Hepatocyte (in vitro differentiated cells): Measurements from ENCODE around the gene SCRN2. TPM values are rescaled to one million over a fixed set of nuclear protein-coding genes. Genes with fewer than 3 reads are reported as not detected.

Source experiments
- DNase-seq: peaks from one replicate; pipeline ENCODE4 v3.0.0-alpha.2; 2016; ENCODE audit warnings: low spot score
- H2AFZ ChIP-seq: fragments of 200-600 bp; sonication (generic); 2 replicates; pipeline ENCODE4 v1.6.0; 2016; ENCODE audit warnings: antibody characterized with exemption, mild to moderate bottlenecking
- H3K27ac ChIP-seq: fragments of 200-600 bp; sonication (generic); 2 replicates; pipeline ENCODE4 v1.5.1; 2016; ENCODE audit warnings: mild to moderate bottlenecking
- H3K27me3 ChIP-seq: fragments of 200-600 bp; sonication (generic); 2 replicates; pipeline ENCODE4 v1.6.1; 2016
- H3K36me3 ChIP-seq: fragments of 200-600 bp; sonication (generic); replicated peaks from 2 replicates; pipeline ENCODE4 v1.5.1; 2016; ENCODE audit warnings: low read depth; ENCODE audit not compliant: insufficient read depth
- H3K4me1 ChIP-seq: fragments of 200-600 bp; sonication (generic); 2 replicates; pipeline ENCODE4 v1.5.1; 2016; ENCODE audit warnings: mild to moderate bottlenecking, moderate library complexity; ENCODE audit not compliant: insufficient read depth
- H3K4me2 ChIP-seq: fragments of 200-600 bp; sonication (generic); 2 replicates; pipeline ENCODE4 v1.6.0; 2016
- H3K4me3 ChIP-seq: fragments of 200-600 bp; sonication (generic); 2 replicates; pipeline ENCODE4 v1.5.1; 2016; ENCODE audit warnings: mild to moderate bottlenecking
- H3K79me2 ChIP-seq: fragments of 200-600 bp; sonication (generic); 2 replicates; pipeline ENCODE4 v1.6.0; 2017; ENCODE audit warnings: mild to moderate bottlenecking
- H3K9me2 ChIP-seq: fragments of 200-600 bp; sonication (generic); replicated peaks from 2 replicates; pipeline ENCODE4 v1.6.0; 2017; ENCODE audit warnings: mild to moderate bottlenecking; ENCODE audit not compliant: insufficient read depth
- H3K9me3 ChIP-seq: fragments of 200-600 bp; sonication (generic); 2 replicates; pipeline ENCODE4 v1.5.1; 2016; ENCODE audit warnings: low read depth, mild to moderate bottlenecking
- H4K20me1 ChIP-seq: fragments of 200-600 bp; sonication (generic); 2 replicates; pipeline ENCODE4 v1.6.0; 2016; ENCODE audit warnings: mild to moderate bottlenecking; ENCODE audit not compliant: insufficient read depth, poor library complexity, severe bottlenecking
- EZH2 ChIP-seq: fragments of 200-600 bp; sonication (generic); IDR thresholded peaks from 2 replicates; pipeline ENCODE4 v1.6.1; 2016; ENCODE audit warnings: antibody characterized with exemption, mild to moderate bottlenecking, borderline replicate concordance
- EZH2phosphoT487 ChIP-seq: fragments of 200-600 bp; sonication (generic); IDR thresholded peaks from one replicate; pipeline ENCODE4 v1.6.1; 2018; ENCODE audit warnings: antibody characterized with exemption, mild to moderate bottlenecking, low read depth, moderate library complexity; ENCODE audit not compliant: unreplicated experiment, severe bottlenecking
- WGBS: methylation state at CpG from one replicate; pipeline ENCODE4 v1.1.6; 2016; ENCODE audit warnings: low lambda C conversion rate; ENCODE audit errors: missing lambda C conversion rate; 5-methylcytosine and 5-hydroxymethylcytosine counted together
- polyA plus RNA-seq: library from polyadenylated mRNA; unstranded; fragments of >200 nt; fragmentation: Nextera tagmentation; extraction: Ambion mirVana; gene quantifications from 2 replicates; pipeline ENCODE4 v1.2.1, GENCODE V29; 2016
- total RNA-seq: library from RNA; depleted of rRNA; stranded (reverse); fragments of >200 nt; gene quantifications from 2 replicates; pipeline ENCODE4 v1.2.3, GENCODE V29; 2014
- TF ChIP-seq, protein P1 (sequence below): fragments of 200-600 bp; sonication (generic); IDR thresholded peaks from 2 replicates; pipeline ENCODE4 v1.5.1; 2016; ENCODE audit warnings: antibody characterized with exemption, mild to moderate bottlenecking; ENCODE audit not compliant: poor library complexity

SCRN2 gene
- 20.4 and 35.3 TPM in 2 replicates for total RNA-seq
- 59.8 and 79.0 TPM in 2 replicates for polyA plus RNA-seq

DNA sequence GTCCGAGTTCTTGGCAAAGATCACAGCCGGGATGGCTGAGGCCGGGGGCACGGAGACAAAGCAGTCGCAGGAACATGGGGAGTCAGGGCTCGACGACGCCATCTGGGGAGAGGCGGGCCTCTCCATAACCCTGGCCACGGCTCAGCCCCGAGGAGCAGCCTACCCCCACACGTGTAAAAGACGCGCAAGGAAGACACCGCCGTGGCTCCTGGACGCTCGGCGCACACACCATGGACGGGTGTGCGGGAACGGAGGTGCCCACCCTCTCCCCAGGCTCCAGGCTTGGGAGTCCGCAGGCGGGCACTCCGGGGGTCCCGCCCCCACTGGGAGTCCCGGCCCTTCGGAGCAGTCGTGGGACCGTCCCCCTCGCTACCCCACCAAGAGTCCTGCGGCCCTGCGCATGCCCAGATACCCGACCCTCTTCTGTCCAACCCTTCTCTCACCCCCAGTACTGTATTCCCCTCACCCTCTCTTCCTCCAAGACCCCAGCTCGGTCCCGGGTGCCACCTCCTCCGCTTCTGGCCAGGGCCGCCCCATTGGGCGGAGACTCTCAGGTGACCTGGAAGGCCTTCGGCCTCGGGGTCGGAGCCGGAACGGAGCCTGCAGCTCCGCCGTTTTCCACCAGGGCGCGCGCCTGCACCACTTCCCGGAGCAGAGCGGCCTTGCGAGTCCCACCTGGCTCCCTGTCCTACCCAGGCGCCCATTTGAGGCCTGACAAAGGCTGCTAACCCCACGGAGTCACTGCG, at the start of gene SCRN2:
SCRN2 (minus strand) TSS at position 532 of the 746 bp plus-strand sequence; CDS start at position 102, 430 bp downstream.
- peak within 1 kb of the TSS; percentile 67 for H3K27ac ChIP-seq

DNA sequence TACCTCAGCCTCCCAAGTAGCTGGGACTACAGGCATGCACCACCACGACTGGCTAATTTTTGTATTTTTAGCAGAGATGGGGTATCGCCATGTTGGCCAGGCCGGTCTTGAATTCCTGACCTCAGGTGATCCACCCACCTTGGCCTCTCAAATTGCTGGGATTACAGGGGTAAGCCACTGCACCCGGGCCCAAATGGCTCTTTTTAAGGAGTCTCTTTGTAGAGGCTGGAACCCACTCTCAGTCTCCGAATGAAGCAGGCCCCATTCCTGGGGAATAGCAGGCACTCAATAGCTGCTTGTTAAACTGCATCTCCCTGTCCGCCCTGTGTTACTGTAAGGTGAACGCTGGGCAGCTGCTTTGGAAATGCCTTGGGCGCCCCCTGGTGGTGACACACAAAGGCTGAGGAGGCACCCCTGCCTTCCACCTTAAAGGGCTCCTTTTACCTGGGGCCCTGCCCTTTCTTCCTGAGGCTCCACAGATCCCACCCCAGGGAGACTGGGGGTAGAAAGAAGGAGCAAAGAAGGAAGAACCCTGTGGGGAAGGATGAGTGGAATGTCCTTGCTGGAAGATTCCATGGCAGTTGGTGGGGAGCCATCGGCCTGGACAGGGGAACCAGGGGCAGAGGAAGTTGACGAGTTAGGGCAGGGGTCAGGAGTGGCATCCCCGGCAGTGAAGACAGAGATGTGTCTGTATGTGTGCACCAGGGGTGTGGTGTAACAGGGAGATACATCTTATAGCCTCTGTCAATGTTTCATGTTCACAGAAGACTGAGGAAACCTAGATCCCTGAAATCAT, 48.9 kb upstream of the SCRN2 start:
- H3K9me2 ChIP-seq, result no peaks in the 10 kb centered on the region
- no peak overlapping the region for H3K4me3 ChIP-seq
- no peaks in the 10 kb centered on the region for H3K9me3 ChIP-seq
- no peak overlapping the region for H3K4me2 ChIP-seq
- H3K4me1 ChIP-seq, result peaks cover 21% of the 10 kb centered on the region
- H3K27ac ChIP-seq, result no peak overlapping the region
- no peak overlapping the region for H2AFZ ChIP-seq
- no peaks in the 10 kb centered on the region for H4K20me1 ChIP-seq
- TF ChIP-seq EZH2phosphoT487, result no peak
- TF ChIP-seq EZH2, result no peak
- TF ChIP-seq, protein P1, sequence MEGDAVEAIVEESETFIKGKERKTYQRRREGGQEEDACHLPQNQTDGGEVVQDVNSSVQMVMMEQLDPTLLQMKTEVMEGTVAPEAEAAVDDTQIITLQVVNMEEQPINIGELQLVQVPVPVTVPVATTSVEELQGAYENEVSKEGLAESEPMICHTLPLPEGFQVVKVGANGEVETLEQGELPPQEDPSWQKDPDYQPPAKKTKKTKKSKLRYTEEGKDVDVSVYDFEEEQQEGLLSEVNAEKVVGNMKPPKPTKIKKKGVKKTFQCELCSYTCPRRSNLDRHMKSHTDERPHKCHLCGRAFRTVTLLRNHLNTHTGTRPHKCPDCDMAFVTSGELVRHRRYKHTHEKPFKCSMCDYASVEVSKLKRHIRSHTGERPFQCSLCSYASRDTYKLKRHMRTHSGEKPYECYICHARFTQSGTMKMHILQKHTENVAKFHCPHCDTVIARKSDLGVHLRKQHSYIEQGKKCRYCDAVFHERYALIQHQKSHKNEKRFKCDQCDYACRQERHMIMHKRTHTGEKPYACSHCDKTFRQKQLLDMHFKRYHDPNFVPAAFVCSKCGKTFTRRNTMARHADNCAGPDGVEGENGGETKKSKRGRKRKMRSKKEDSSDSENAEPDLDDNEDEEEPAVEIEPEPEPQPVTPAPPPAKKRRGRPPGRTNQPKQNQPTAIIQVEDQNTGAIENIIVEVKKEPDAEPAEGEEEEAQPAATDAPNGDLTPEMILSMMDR, result peak; percentile 93
- 48% methylated on average over 11 of the region's 11 CpGs for WGBS
- DNase-seq, result peak; percentile 93
- no peaks in the 10 kb centered on the region for H3K36me3 ChIP-seq
- H3K27me3 ChIP-seq, result no peaks in the 10 kb centered on the region
- peaks cover 6% of the 10 kb centered on the region for H3K79me2 ChIP-seq

More for the DNA sequence above, at the start of gene SCRN2:
- Histone ChIP-seq H2AFZ (peak within 1 kb of the TSS; percentile 79), H3K9me3 (no peaks in the 10 kb centered on the region), H3K4me1 (peaks cover 40% of the 10 kb centered on the region), H3K79me2 (peaks cover 17% of the 10 kb centered on the region), H4K20me1 (no peaks in the 10 kb centered on the region), H3K27me3 (peaks cover 3% of the 10 kb centered on the region), H3K4me2 (peak within 1 kb of the TSS; percentile 94), H3K4me3 (peak within 1 kb of the TSS; percentile 71), H3K36me3 (no peaks in the 10 kb centered on the region), H3K9me2 (no peaks in the 10 kb centered on the region)
- peak; percentile 92 for DNase-seq
- 1% methylated on average over 46 of the region's 55 CpGs for WGBS
- TF ChIP-seq, protein P1, result peak; percentile 99
- TF ChIP-seq EZH2 (no peak), EZH2phosphoT487 (no peak)

DNA sequence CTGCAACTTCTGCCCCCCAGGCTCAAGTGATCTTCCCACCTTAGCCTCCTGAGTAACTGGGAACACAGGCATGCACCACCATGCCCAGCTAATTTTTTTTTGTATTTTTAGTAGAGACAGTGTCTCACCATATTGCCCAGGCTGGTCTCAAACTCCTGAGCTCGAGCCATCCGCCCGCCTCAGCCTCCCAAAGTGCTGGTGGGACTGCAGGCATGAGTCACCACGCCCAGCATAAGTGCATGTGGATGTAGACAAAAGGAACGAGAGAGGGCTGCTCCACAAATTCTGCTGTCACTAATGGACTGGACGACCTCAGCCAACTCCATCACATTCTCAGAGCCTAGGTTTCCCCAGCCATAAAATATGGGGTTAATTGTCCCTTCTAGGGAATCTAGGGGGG, 47.2 kb upstream of the SCRN2 start:
- Histone ChIP-seq H3K27ac (no peak overlapping the region), H3K27me3 (no peaks in the 10 kb centered on the region), H3K79me2 (no peaks in the 10 kb centered on the region), H3K9me2 (no peaks in the 10 kb centered on the region), H3K4me2 (no peak overlapping the region), H2AFZ (no peak overlapping the region), H3K36me3 (no peaks in the 10 kb centered on the region), H3K9me3 (no peaks in the 10 kb centered on the region), H4K20me1 (no peaks in the 10 kb centered on the region), H3K4me1 (peaks cover 28% of the 10 kb centered on the region), H3K4me3 (no peak overlapping the region)
- WGBS, result 62% methylated on average over 6 of the region's 6 CpGs
- TF ChIP-seq EZH2 (no peak), EZH2phosphoT487 (no peak)
- TF ChIP-seq, protein P1, result no peak
- DNase-seq, result no peak
